MM.1S (cell line): ENCODE results near the gene NOP10.

Source experiments
- DNase-seq: peaks from one replicate; pipeline ENCODE4 v3.0.0-alpha.2; 2015
- H2AFZ ChIP-seq: fragments of 300-600 bp; sonication (generic); 2 replicates; pipeline ENCODE4 v1.6.0; 2016; ENCODE audit warnings: antibody characterized with exemption, low read length
- H3F3A ChIP-seq: fragments of 300-600 bp; sonication (generic); 2 replicates; pipeline ENCODE4 v1.6.1; 2016; ENCODE audit warnings: mild to moderate bottlenecking, antibody characterized with exemption, low read length, moderate library complexity, mixed read lengths; ENCODE audit not compliant: insufficient read depth
- H3K27ac ChIP-seq: fragments of 300-600 bp; sonication (generic); 2 replicates; pipeline ENCODE4 v1.5.1; 2016; ENCODE audit warnings: mild to moderate bottlenecking, low read length
- H3K27me3 ChIP-seq: fragments of 300-600 bp; sonication (generic); replicated peaks from 2 replicates; pipeline ENCODE4 v1.6.0; 2016; ENCODE audit warnings: low read length; ENCODE audit not compliant: insufficient read depth
- H3K36me3 ChIP-seq: fragments of 300-600 bp; sonication (generic); replicated peaks from 2 replicates; pipeline ENCODE4 v1.6.1; 2016; ENCODE audit warnings: mild to moderate bottlenecking, low read length, mixed read lengths; ENCODE audit not compliant: insufficient read depth
- H3K4me1 ChIP-seq: fragments of 300-600 bp; sonication (generic); 2 replicates; pipeline ENCODE4 v1.6.1; 2016; ENCODE audit warnings: low read length, mixed read lengths
- H3K4me2 ChIP-seq: fragments of 300-600 bp; sonication (generic); 2 replicates; pipeline ENCODE4 v1.6.0; 2016; ENCODE audit warnings: low read depth, low read length
- H3K4me3 ChIP-seq: fragments of 300-600 bp; sonication (generic); 2 replicates; pipeline ENCODE4 v1.5.1; 2016; ENCODE audit warnings: low read length, mixed read lengths
- H3K79me2 ChIP-seq: fragments of 300-600 bp; sonication (generic); 2 replicates; pipeline ENCODE4 v1.6.1; 2016; ENCODE audit warnings: mixed run types, low read length, mixed read lengths
- H3K9ac ChIP-seq: fragments of 300-600 bp; sonication (generic); 2 replicates; pipeline ENCODE4 v1.6.1; 2016; ENCODE audit warnings: low read length, mixed read lengths
- H3K9me2 ChIP-seq: fragments of 300-600 bp; sonication (generic); replicated peaks from 2 replicates; pipeline ENCODE4 v1.6.1; 2016; ENCODE audit warnings: mild to moderate bottlenecking, low read length, mixed read lengths; ENCODE audit not compliant: insufficient read depth
- H3K9me3 ChIP-seq: fragments of 300-600 bp; sonication (generic); replicated peaks from 2 replicates; pipeline ENCODE4 v1.6.1; 2016; ENCODE audit warnings: mild to moderate bottlenecking, low read length, mixed read lengths; ENCODE audit not compliant: insufficient read depth
- H4K20me1 ChIP-seq: fragments of 300-600 bp; sonication (generic); 2 replicates; pipeline ENCODE4 v1.6.1; 2016; ENCODE audit warnings: mild to moderate bottlenecking, low read length, moderate library complexity, mixed read lengths; ENCODE audit not compliant: insufficient read depth
- CTCF ChIP-seq: fragments of 300-600 bp; sonication (generic); IDR thresholded peaks from 2 replicates; pipeline ENCODE4 v1.5.1; 2016; ENCODE audit warnings: antibody characterized with exemption, low read length, mixed read lengths
- EZH2 ChIP-seq: fragments of 300-600 bp; sonication (generic); optimal IDR thresholded peaks from 2 replicates; pipeline ENCODE3; 2017; ENCODE audit warnings: low read depth, mild to moderate bottlenecking, antibody characterized with exemption, low read length, mixed read lengths
- EZH2phosphoT487 ChIP-seq: fragments of 300-600 bp; sonication (generic); IDR thresholded peaks from 2 replicates; pipeline ENCODE4 v1.6.1; 2018; ENCODE audit warnings: antibody characterized with exemption, low read length

Gene NOP10

DNA sequence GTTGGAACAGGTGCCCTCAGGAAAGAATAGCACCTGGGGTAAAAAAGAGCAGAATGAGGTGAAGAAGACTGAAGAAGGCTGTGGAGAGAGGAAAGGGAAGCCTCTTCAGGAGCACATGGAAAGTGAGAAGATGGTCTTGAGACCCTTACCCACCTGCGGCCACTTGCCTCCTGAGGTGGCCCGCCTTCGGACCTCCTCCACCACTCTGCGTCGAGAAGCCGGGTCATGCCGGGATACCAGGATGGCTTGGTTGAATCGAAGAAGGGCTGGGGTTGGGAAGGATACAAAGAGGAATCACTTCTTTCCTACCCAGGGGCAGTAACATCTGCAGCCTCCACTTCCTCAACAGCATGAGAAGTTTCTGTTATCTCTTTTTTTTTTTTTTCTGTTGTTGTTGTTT is 21.1 kb upstream of the NOP10 start:
- no peak for DNase-seq
- no peak overlapping the region for H3K4me3 ChIP-seq

GRCh38 chr15:34362047-34362773 is 19.3 kb upstream of the NOP10 start:
- no peak for DNase-seq
- H3K4me2 ChIP-seq = no peak overlapping the region
- TF ChIP-seq EZH2 = no peak
- no peak for TF ChIP-seq EZH2phosphoT487
- TF ChIP-seq CTCF = no peak
- H3K27me3 ChIP-seq = no peaks in the 10 kb centered on the region
- no peak overlapping the region for H3K4me3 ChIP-seq
- no peaks in the 10 kb centered on the region for H4K20me1 ChIP-seq
- H2AFZ ChIP-seq = no peak overlapping the region
- H3K9me2 ChIP-seq = no peaks in the 10 kb centered on the region
- peaks cover 13% of the 10 kb centered on the region for H3K4me1 ChIP-seq
- H3K36me3 ChIP-seq = no peaks in the 10 kb centered on the region
- peaks cover 47% of the 10 kb centered on the region for H3K79me2 ChIP-seq
- H3K9me3 ChIP-seq = no peaks in the 10 kb centered on the region
- H3F3A ChIP-seq = peaks cover 9% of the 10 kb centered on the region
- no peak overlapping the region for H3K9ac ChIP-seq
- no peak overlapping the region for H3K27ac ChIP-seq

More for the DNA sequence above, 21.1 kb upstream of the NOP10 start:
- Histone ChIP-seq H3K36me3 (no peaks in the 10 kb centered on the region), H3K9me2 (no peaks in the 10 kb centered on the region), H3K79me2 (peaks cover 47% of the 10 kb centered on the region), H2AFZ (no peak overlapping the region), H3F3A (peaks cover 24% of the 10 kb centered on the region), H3K4me1 (peaks cover 13% of the 10 kb centered on the region), H3K4me2 (no peak overlapping the region), H4K20me1 (no peaks in the 10 kb centered on the region), H3K27ac (no peak overlapping the region), H3K9ac (no peak overlapping the region), H3K27me3 (no peaks in the 10 kb centered on the region), H3K9me3 (no peaks in the 10 kb centered on the region)
- no peak for TF ChIP-seq EZH2phosphoT487
- no peak for TF ChIP-seq CTCF
- TF ChIP-seq EZH2 = no peak

GRCh38 chr15:34361278-34361677 is 18.3 kb upstream of the NOP10 start:
- H3K79me2 ChIP-seq = peaks cover 41% of the 10 kb centered on the region
- H3K9ac ChIP-seq = no peak overlapping the region
- peaks cover 13% of the 10 kb centered on the region for H3K4me1 ChIP-seq
- no peaks in the 10 kb centered on the region for H4K20me1 ChIP-seq
- no peak overlapping the region for H3K4me2 ChIP-seq
- no peak for DNase-seq
- no peak overlapping the region for H3K4me3 ChIP-seq
- no peaks in the 10 kb centered on the region for H3K27me3 ChIP-seq
- no peak overlapping the region for H2AFZ ChIP-seq
- no peaks in the 10 kb centered on the region for H3K9me3 ChIP-seq
- H3K27ac ChIP-seq = no peak overlapping the region
- TF ChIP-seq EZH2phosphoT487 (no peak), CTCF (no peak), EZH2 (no peak)
- no peaks in the 10 kb centered on the region for H3K36me3 ChIP-seq
- H3F3A ChIP-seq = peaks cover 8% of the 10 kb centered on the region
- H3K9me2 ChIP-seq = no peaks in the 10 kb centered on the region
